Kidney (tissue), 14 donors: ENCODE results near the gene TMEM200C. TPM values are rescaled to one million over a fixed set of nuclear protein-coding genes. Genes with fewer than 3 reads are reported as not detected.
A peak's percentile ranks its signal among the peaks of the same experiment; 100 is the strongest.

Experiments
- DNase-seq, 5 donors: peaks; one replicate each; pipeline ENCODE4 v3.0.0-alpha.2; 2013 to 2020
- FAIRE-seq: peaks from 2 replicates; lab custom pipeline; 2012; peaks lifted over from hg19 to GRCh38; lab: Jason Lieb, UNC
- H3K27ac ChIP-seq, 2 donors: one replicate each; pipeline ENCODE4 v1.7.0; 2013; ENCODE audit warnings: low read depth in 2 of 2, low read length in 2 of 2, inconsistent platforms in 1 of 2
- H3K27me3 ChIP-seq: one replicate; pipeline ENCODE4 v1.7.1; 2013; ENCODE audit warnings: low read length, inconsistent platforms; ENCODE audit not compliant: control insufficient read depth, insufficient read depth
- H3K36me3 ChIP-seq, 3 donors: one replicate each; pipeline versions ENCODE4 v1.7.0 to v1.7.1; 2013; ENCODE audit warnings: low read length in 3 of 3, control low read depth in 1 of 3, inconsistent platforms in 1 of 3; ENCODE audit not compliant: insufficient read depth in 3 of 3, control insufficient read depth in 2 of 3
- H3K4me1 ChIP-seq, 3 donors: one replicate each; pipeline versions ENCODE4 v1.7.0 to v1.7.1; 2013; ENCODE audit warnings: low read length in 3 of 3, inconsistent platforms in 1 of 3, low read depth in 1 of 3; ENCODE audit not compliant: control insufficient read depth in 2 of 3, insufficient read depth in 2 of 3
- H3K4me3 ChIP-seq, 3 donors: one replicate each; pipeline versions ENCODE4 v1.7.0 to v1.8.1; 2013; ENCODE audit warnings: low read length in 3 of 3, control low read depth in 1 of 3, inconsistent platforms in 1 of 3
- H3K9ac ChIP-seq, 3 donors: one replicate each; pipeline versions ENCODE4 v1.7.0 to v1.7.1; 2013; ENCODE audit warnings: low read length in 3 of 3, control low read depth in 1 of 3, inconsistent platforms in 1 of 3
- H3K9me3 ChIP-seq, 3 donors: one replicate each; pipeline versions ENCODE4 v1.7.0 to v1.7.1; 2013; ENCODE audit warnings: low read length in 3 of 3, control low read depth in 1 of 3, inconsistent platforms in 1 of 3; ENCODE audit not compliant: control insufficient read depth in 2 of 3, insufficient read depth in 1 of 3
- CTCF ChIP-seq: IDR thresholded peaks from 3 replicates; pipeline ENCODE4 v1.5.1; 2012; ENCODE audit warnings: mild to moderate bottlenecking, moderate library complexity, borderline replicate concordance; ENCODE audit not compliant: insufficient read depth; ENCODE audit errors: extremely low read depth
- intact Hi-C: fragments of 100-400 bp; cut with DNase I; formaldehyde crosslinking; loops from one replicate; pipeline ENCODE4 v1.11.1; 2022
- polyA plus RNA-seq: library from polyadenylated mRNA; stranded (reverse); fragments of 350-450 nt; fragmentation: Illumina TruSeq; extraction: RNeasy Lipid Tissue Mini Kit (QIAGEN cat#74804); gene quantifications from one replicate; pipeline ENCODE4 v1.2.3, GENCODE V29; 2014; ENCODE audit warnings: low read depth, low replicate concordance; ENCODE audit not compliant: insufficient read depth
- total RNA-seq: library from RNA; stranded (reverse); fragmentation: NEBNext Ultra II Directional; extraction: Animal tissue kit (Norgen Biotek cat#: 25700); gene quantifications from one replicate; pipeline ENCODE4 v1.2.1, GENCODE V29; 2021
- donor health status: control.
- donor health status: control.
- donor health status: control.
- donor health status: control.
- donor health status: control.
- donor health status: DM: yes; HTN: yes; CAD: no.
- donor health status: Normal renal cell carcinoma (clear cell type).

TMEM200C gene
- total and polyA plus RNA-seq, 2 donors from 2014 or later, result 0.31 to 2.1 TPM

GRCh38 chr18:5857180-5857579 is 38.1 kb downstream of the TMEM200C start:
- Histone ChIP-seq H3K9me3 (peaks cover 0 to under 1% (median 0%) of the 10 kb centered on the region in 3 donors), H3K9ac (no peak overlapping the region), H3K4me1 (no peaks in the 10 kb centered on the region), H3K4me3 (no peak overlapping the region), H3K27ac (no peak overlapping the region), H3K36me3 (no peaks in the 10 kb centered on the region), H3K27me3 (no peaks in the 10 kb centered on the region)
- intact Hi-C loops, result no loop called here
- FAIRE-seq (no peak), DNase-seq (no peak)
- no peak for TF ChIP-seq CTCF

GRCh38 chr18:5853253-5853652 is 42.1 kb downstream of the TMEM200C start:
- H3K27ac ChIP-seq, result no peak overlapping the region
- intact Hi-C loops, result no loop called here
- H3K36me3 ChIP-seq, result no peaks in the 10 kb centered on the region
- FAIRE-seq (no peak), DNase-seq (no peak)
- H3K4me1 ChIP-seq, result no peaks in the 10 kb centered on the region
- no peak overlapping the region for H3K9ac ChIP-seq
- no peak for TF ChIP-seq CTCF
- H3K9me3 ChIP-seq, result no peaks in the 10 kb centered on the region
- H3K27me3 ChIP-seq, result no peaks in the 10 kb centered on the region
- no peak overlapping the region for H3K4me3 ChIP-seq

- Histone ChIP-seq H3K27ac (no peak overlapping the region), H3K4me3 (no peak overlapping the region), H3K9me3 (no peaks in the 10 kb centered on the region), H3K9ac (no peak overlapping the region), H3K4me1 (no peaks in the 10 kb centered on the region), H3K36me3 (no peaks in the 10 kb centered on the region), H3K27me3 (no peaks in the 10 kb centered on the region)
- intact Hi-C loops, result no loop called here
- TF ChIP-seq CTCF, result no peak
- no peak for DNase-seq
- peak; percentile 35 for FAIRE-seq
Measured at GRCh38 chr18:5851998-5852397, 43.3 kb downstream of the TMEM200C start.

GRCh38 chr18:5842653-5843052 is 52.7 kb downstream of the TMEM200C start:
- H3K4me3 ChIP-seq, result no peak overlapping the region
- no peaks in the 10 kb centered on the region for H3K27me3 ChIP-seq
- TF ChIP-seq CTCF, result no peak
- intact Hi-C loops, result no loop called here
- DNase-seq (no peak), FAIRE-seq (no peak)
- H3K9ac ChIP-seq, result no peak overlapping the region
- H3K36me3 ChIP-seq, result no peaks in the 10 kb centered on the region
- no peaks in the 10 kb centered on the region for H3K9me3 ChIP-seq
- no peak overlapping the region for H3K27ac ChIP-seq
- H3K4me1 ChIP-seq, result no peaks in the 10 kb centered on the region
